AG04450 (cell line): ENCODE data around the gene TRIP12. TPM values are rescaled to one million over a fixed set of nuclear protein-coding genes. Genes with fewer than 3 reads are reported as not detected.
"Not testable (repeated sequence)": the region's sequence is repeated elsewhere in the genome, so short reads cannot be mapped to it uniquely, and the experiment has no call there.

Experiments
- CTCF ChIA-PET: fragments of 300-600, 350-600 bp; formaldehyde crosslinking; extraction: SDS; loops from one replicate; lab custom pipeline; 2022; ENCODE audit warnings: antibody characterized with exemption, inconsistent platforms; lab: Charles Lee
- POLR2A ChIA-PET: fragments of 350-600 bp; formaldehyde crosslinking; extraction: SDS; loops from one replicate; lab custom pipeline; 2021; ENCODE audit warnings: antibody characterized with exemption, inconsistent platforms; lab: Yijun Ruan, JAX
- DNase-seq: peaks from one replicate; pipeline ENCODE4 v3.0.0-alpha.2; 2011; ENCODE audit warnings: low read depth, low spot score
- H3K27ac ChIP-seq: one replicate; pipeline ENCODE4 v1.5.1; 2012; ENCODE audit warnings: low read depth, low read length, control low read depth
- H3K27me3 ChIP-seq: one replicate; pipeline ENCODE4 v1.6.0; 2012; ENCODE audit warnings: low read length; ENCODE audit not compliant: control insufficient read depth, insufficient read depth
- H3K4me3 ChIP-seq: 2 replicates; pipeline ENCODE4 v1.5.1; 2011; ENCODE audit warnings: mild to moderate bottlenecking, low read depth, low read length, control low read depth
- H3K9me3 ChIP-seq: 2 replicates; pipeline ENCODE4 v1.5.1; 2012; ENCODE audit warnings: low read length; ENCODE audit not compliant: control insufficient read depth, insufficient read depth
- polyA minus RNA-seq: library from RNA; depleted of rRNA, polyadenylated mRNA; stranded (reverse); fragments of >200 nt; gene quantifications from 2 replicates; pipeline ENCODE4 v1.2.3, GENCODE V29; 2011; rRNA and poly(A)+ RNA removed
- polyA plus RNA-seq: library from polyadenylated mRNA; depleted of rRNA; stranded (reverse); fragments of >200 nt; gene quantifications from 2 replicates; pipeline ENCODE4 v1.2.3, GENCODE V29; 2011; rRNA removed
- TF ChIP-seq, protein P1 (sequence below): IDR thresholded peaks from 2 replicates; pipeline ENCODE4 v1.5.1; 2011; ENCODE audit warnings: low read depth, low read length, control low read depth, inconsistent platforms

TRIP12 gene
- polyA plus RNA-seq (141 and 170 TPM in 2 replicates), polyA minus RNA-seq (501 and 624 TPM in 2 replicates)

DNA sequence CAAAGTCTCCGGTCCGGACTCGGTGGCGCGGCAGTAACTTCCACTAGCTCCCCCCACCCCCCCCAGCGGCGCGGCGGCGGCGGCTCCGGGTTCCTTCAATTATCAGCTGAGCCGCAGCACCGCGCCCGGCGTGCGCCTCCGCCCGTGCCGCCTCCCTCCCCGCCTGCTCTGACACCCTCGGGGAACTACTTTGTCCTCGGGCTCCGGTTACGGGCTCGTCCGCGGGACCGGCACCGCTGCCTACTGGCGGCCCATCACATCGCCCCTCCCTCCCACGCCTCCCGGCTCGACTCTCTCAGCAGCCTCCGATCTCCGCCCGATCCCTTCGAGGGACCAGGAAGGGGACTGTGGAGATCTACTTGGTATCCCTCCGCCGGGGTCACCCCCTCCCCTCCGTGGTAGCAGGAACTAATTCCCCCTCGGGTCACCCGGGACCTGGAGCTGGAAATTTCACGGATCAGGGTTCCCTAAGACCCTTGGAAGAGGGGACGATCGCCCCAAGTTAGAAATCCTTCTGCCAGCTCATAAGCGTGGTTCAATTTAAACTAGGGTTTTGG, at the start of gene TRIP12:
Gene TRIP12 (minus strand): TSS at position 118 of the 557 bp plus-strand sequence. CDS start 41,930 bp downstream, outside the sequence.
- Histone ChIP-seq H3K9me3 (peaks cover 3% of the 10 kb centered on the region; the same call in 1 of the 2 replicates), H3K27me3 (no peaks in the 10 kb centered on the region), H3K4me3 (peak within 1 kb of the TSS; percentile 90), H3K27ac (peak within 1 kb of the TSS; percentile 95)
- TF ChIP-seq, protein P1, sequence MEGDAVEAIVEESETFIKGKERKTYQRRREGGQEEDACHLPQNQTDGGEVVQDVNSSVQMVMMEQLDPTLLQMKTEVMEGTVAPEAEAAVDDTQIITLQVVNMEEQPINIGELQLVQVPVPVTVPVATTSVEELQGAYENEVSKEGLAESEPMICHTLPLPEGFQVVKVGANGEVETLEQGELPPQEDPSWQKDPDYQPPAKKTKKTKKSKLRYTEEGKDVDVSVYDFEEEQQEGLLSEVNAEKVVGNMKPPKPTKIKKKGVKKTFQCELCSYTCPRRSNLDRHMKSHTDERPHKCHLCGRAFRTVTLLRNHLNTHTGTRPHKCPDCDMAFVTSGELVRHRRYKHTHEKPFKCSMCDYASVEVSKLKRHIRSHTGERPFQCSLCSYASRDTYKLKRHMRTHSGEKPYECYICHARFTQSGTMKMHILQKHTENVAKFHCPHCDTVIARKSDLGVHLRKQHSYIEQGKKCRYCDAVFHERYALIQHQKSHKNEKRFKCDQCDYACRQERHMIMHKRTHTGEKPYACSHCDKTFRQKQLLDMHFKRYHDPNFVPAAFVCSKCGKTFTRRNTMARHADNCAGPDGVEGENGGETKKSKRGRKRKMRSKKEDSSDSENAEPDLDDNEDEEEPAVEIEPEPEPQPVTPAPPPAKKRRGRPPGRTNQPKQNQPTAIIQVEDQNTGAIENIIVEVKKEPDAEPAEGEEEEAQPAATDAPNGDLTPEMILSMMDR: no peak
- ChIA-PET POLR2A (interaction anchor here (1.2 to 1.3 kb wide), 2 partner anchors 11 to 145 kb away, joined by 3 to 4 read pairs; no protein-coding TSS in a partner anchor), CTCF (interaction anchor here (0.6 to 1.0 kb wide), 2 partner anchors 112 to 145 kb away, joined by 3 read pairs; no protein-coding TSS in a partner anchor)
- peak; percentile 97 for DNase-seq

GRCh38 chr2:229971298-229971790, 49.5 kb upstream of the TRIP12 start:
- CTCF ChIA-PET: interaction anchor here (1.5 kb wide), 1 partner anchor 37 kb away, joined by 3 read pairs; no protein-coding TSS in a partner anchor
- Histone ChIP-seq H3K4me3 (no peak overlapping the region), H3K9me3 (no peaks in the 10 kb centered on the region), H3K27me3 (no peaks in the 10 kb centered on the region), H3K27ac (no peak overlapping the region)
- POLR2A ChIA-PET: no interaction called here
- TF ChIP-seq, protein P1: no peak
- DNase-seq: no peak

DNA sequence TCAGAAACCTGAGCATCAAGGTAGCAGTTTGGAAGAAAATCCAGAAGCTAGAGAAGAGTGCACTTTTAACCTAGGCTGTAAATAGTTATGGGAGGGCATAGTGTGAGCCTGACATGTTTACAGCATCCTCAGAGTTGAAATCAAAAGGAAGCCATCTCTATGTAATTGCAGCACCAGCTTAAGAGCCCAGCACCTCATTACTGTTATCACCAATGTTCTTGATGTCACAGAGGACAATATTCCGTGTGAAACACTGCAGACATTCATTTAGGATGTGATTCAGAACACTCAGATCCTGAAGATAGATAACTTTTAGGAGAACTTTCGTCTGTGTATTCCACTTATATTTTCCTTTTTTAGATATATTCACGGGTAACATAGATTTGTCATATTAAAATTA, 48.6 kb upstream of the TRIP12 start:
- TF ChIP-seq, protein P1: no peak
- H3K4me3 ChIP-seq: no peak overlapping the region
- no peak overlapping the region for H3K27ac ChIP-seq
- ChIA-PET POLR2A (no interaction called here), CTCF (no interaction called here)
- no peaks in the 10 kb centered on the region for H3K27me3 ChIP-seq
- H3K9me3 ChIP-seq: no peaks in the 10 kb centered on the region
- no peak for DNase-seq

DNA sequence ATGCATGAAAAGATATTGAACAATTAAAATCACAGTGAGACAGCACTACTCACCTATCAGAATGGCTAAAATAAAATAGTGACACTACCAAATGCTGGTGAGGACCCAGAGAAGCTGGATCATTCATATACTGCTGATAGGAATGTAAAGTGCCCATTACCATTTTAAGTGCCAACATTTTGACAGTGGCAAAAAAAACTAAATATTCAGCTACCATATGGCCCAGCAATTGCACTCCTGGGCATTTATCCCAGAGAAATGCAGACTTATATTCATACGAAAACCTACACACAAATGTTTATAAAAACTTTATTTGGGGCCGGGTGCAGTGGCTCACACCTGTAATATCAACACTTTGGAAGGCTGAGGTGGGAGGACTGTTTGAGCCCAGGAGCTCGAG, 48.1 kb upstream of the TRIP12 start:
- DNase-seq: no peak
- H3K4me3 ChIP-seq: no peak overlapping the region
- H3K9me3 ChIP-seq: no peaks in the 10 kb centered on the region
- ChIA-PET CTCF (no interaction called here), POLR2A (no interaction called here)
- TF ChIP-seq, protein P1: no peak
- no peaks in the 10 kb centered on the region for H3K27me3 ChIP-seq
- no peak overlapping the region for H3K27ac ChIP-seq

DNA sequence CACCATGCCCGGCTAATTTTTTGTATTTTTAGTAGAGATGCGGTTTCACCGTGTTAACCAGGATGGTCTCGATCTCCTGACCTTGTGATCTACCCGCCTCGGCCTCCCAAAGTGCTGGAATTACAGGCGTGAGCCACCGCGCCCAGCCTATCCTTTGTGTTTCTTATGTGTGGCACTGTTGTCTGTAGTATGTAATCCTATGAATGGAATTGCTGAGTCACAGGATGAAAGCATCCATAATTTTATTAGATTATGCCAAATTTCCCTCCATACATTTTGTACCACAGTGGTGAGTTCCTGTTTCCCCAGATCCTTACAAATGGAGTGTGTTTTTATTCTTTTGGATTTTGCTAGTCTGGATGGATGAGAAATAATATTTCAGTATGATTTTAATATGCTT, 41.8 kb upstream of the TRIP12 start:
- H3K27ac ChIP-seq, POLR2A ChIA-PET, DNase-seq, H3K9me3 ChIP-seq, H3K27me3 ChIP-seq, H3K4me3 ChIP-seq: not testable (repeated sequence)
- CTCF ChIA-PET: interaction anchor here (0.6 to 0.7 kb wide), 3 partner anchors 37 to 1638 kb away, joined by 3 to 10 read pairs (median 4); no protein-coding TSS in a partner anchor
